OCI-LY3 (cell line): ENCODE measurements around the gene KYNU.
"Not testable (repeated sequence)": the region's sequence is repeated elsewhere in the genome, so short reads cannot be mapped to it uniquely, and the experiment has no call there.

Experiments
- CTCF ChIP-seq: fragments of 200-600, 300-600 bp; sonication (generic); IDR thresholded peaks from 2 replicates; pipeline ENCODE4 v1.5.1; 2014; ENCODE audit warnings: antibody characterized with exemption, low read length, low read depth
- EZH2phosphoT487 ChIP-seq: fragments of 200-600 bp; shearing (Covaris generic); IDR thresholded peaks from 2 replicates; pipeline ENCODE4 v1.6.1; 2018; ENCODE audit warnings: antibody characterized with exemption, mixed run types, low read depth

DNA sequence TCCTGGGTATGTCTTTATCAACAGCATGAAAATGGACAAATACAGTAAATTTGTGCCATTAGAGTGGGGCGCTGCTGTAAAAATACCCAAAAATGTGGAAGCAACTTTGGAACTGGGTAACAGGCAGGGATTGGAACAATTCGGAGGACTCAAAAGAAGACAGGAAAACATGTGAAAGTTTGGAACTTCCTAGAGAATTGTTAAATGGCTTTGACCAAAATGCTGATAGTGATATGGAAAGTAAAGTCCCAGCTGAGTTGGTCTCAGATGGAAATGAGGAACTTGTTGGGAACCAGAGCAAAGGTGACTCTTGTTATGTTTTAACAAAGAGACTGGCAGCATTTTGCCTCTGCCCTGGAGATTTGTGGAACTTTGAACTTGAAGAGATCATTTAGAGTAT lies 197.4 kb downstream of the KYNU start:
- not testable (repeated sequence) for TF ChIP-seq CTCF, EZH2phosphoT487
